ENCODE measurements around the gene GALNT13.

GALNT13 gene

GRCh38 chr2:153871231-153872221, at the start of gene GALNT13:
Gene GALNT13, plus strand, starts transcription at chr2:153871922.
- no peak for DNase-seq (ENCODE audit: low read depth)

GRCh38 chr2:153823880-153824279, 47.8 kb upstream of the GALNT13 start:
- DNase-seq (ENCODE audit: low read depth) = no peak

- no peak for DNase-seq (ENCODE audit: low read depth)
Measured at GRCh38 chr2:153828335-153828734, 43.4 kb upstream of the GALNT13 start.

GRCh38 chr2:153834662-153835061, 37.1 kb upstream of the GALNT13 start:
- DNase-seq (ENCODE audit: low read depth) = no peak

- DNase-seq (ENCODE audit: low read depth) = no peak
Measured at GRCh38 chr2:153858250-153858649, 13.5 kb upstream of the GALNT13 start.

GRCh38 chr2:153864022-153864421, 7.7 kb upstream of the GALNT13 start:
- no peak for DNase-seq (ENCODE audit: low read depth)

- DNase-seq (ENCODE audit: low read depth) = no peak
Measured at GRCh38 chr2:153866595-153866994, 5.1 kb upstream of the GALNT13 start.

- DNase-seq (ENCODE audit: low read depth) = no peak
Measured at GRCh38 chr2:153870308-153870707, 1.4 kb upstream of the GALNT13 start.

GRCh38 chr2:153872311-153873051, 759 bp downstream of the GALNT13 start:
- no peak for DNase-seq (ENCODE audit: low read depth)

- DNase-seq (ENCODE audit: low read depth) = no peak
Measured at GRCh38 chr2:153873052-153874048, 1.6 kb downstream of the GALNT13 start.

- no peak for DNase-seq (ENCODE audit: low read depth)
Measured at GRCh38 chr2:153875801-153876466, 4.2 kb downstream of the GALNT13 start.

GRCh38 chr2:153880926-153881325, 9.2 kb downstream of the GALNT13 start:
- no peak for DNase-seq (ENCODE audit: low read depth)

GRCh38 chr2:153886833-153887232, 15.1 kb downstream of the GALNT13 start:
- no peak for DNase-seq (ENCODE audit: low read depth)

GRCh38 chr2:153890576-153890975, 18.9 kb downstream of the GALNT13 start:
- no peak for DNase-seq (ENCODE audit: low read depth)

- DNase-seq (ENCODE audit: low read depth) = no peak
Measured at GRCh38 chr2:153891051-153891450, 19.3 kb downstream of the GALNT13 start.

GRCh38 chr2:153912798-153913396, 41.2 kb downstream of the GALNT13 start:
- DNase-seq (ENCODE audit: low read depth) = no peak

GRCh38 chr2:153917570-153917969, 45.8 kb downstream of the GALNT13 start:
- no peak for DNase-seq (ENCODE audit: low read depth)

- no peak for DNase-seq (ENCODE audit: low read depth)
Measured at GRCh38 chr2:153935511-153935910, 63.8 kb downstream of the GALNT13 start.

- DNase-seq (ENCODE audit: low read depth) = no peak
Measured at GRCh38 chr2:153939124-153939796, 67.5 kb downstream of the GALNT13 start.

GRCh38 chr2:153940511-153940910, 68.8 kb downstream of the GALNT13 start:
- DNase-seq (ENCODE audit: low read depth) = no peak
